SK-N-SH treated with all-trans-retinoic acid at 6 μM for 48 hours (cell line): ENCODE results near the gene IL1R1.

ENCODE experiments used
- ATAC-seq: fragments of 200-7000 bp; cut with Tn5 transposase; 3 replicates; pipeline ENCODE4 v1.9.1; 2020; ENCODE audit warnings: mild to moderate bottlenecking, moderate library complexity
- ARNTL ChIP-seq: fragments of 450-650 bp; formaldehyde crosslinking; IDR thresholded peaks from 2 replicates; pipeline ENCODE4 v1.5.0; 2020; ENCODE audit warnings: low read depth, mild to moderate bottlenecking, moderate library complexity, borderline replicate concordance
- BACH2 ChIP-seq: fragments of 250-450 bp; sonication (Bioruptor Pico); IDR thresholded peaks from 2 replicates; pipeline ENCODE4 v1.9.0; 2021; ENCODE audit warnings: mild to moderate bottlenecking, borderline replicate concordance
- CSDC2 ChIP-seq: fragments of 250-450 bp; sonication (Bioruptor Pico); IDR thresholded peaks from 2 replicates; pipeline ENCODE4 v1.5.0; 2020; ENCODE audit warnings: mild to moderate bottlenecking, moderate library complexity
- ESRRG ChIP-seq: fragments of 250-450 bp; sonication (Bioruptor Pico); IDR thresholded peaks from 2 replicates; pipeline ENCODE4 v1.6.1; 2021; ENCODE audit warnings: mild to moderate bottlenecking
- GLIS3 ChIP-seq: fragments of 250-450 bp; sonication (Bioruptor Pico); IDR thresholded peaks from 2 replicates; pipeline ENCODE4 v1.5.0; 2020; ENCODE audit warnings: mild to moderate bottlenecking, moderate library complexity
- ISL1 ChIP-seq: fragments of 250-450 bp; sonication (Bioruptor Pico); IDR thresholded peaks from 2 replicates; pipeline ENCODE4 v2.1.2; 2022; ENCODE audit warnings: mild to moderate bottlenecking, moderate library complexity
- OSR1 ChIP-seq: fragments of 250-450 bp; sonication (Bioruptor Pico); IDR thresholded peaks from 2 replicates; pipeline ENCODE4 v1.8.0; 2022; ENCODE audit warnings: moderate library complexity, mild to moderate bottlenecking, inconsistent platforms
- PPARA ChIP-seq: fragments of 250-450 bp; sonication (Bioruptor Pico); IDR thresholded peaks from 2 replicates; pipeline ENCODE4 v1.5.0; 2020; ENCODE audit warnings: mild to moderate bottlenecking, borderline replicate concordance
- RARB ChIP-seq: fragments of 250-450 bp; sonication (Bioruptor Pico); IDR thresholded peaks from 2 replicates; pipeline ENCODE4 v1.8.0; 2021; ENCODE audit warnings: mild to moderate bottlenecking, moderate library complexity
- SNAI2 ChIP-seq: fragments of 250-450 bp; sonication (Bioruptor Pico); IDR thresholded peaks from 2 replicates; pipeline ENCODE4 v1.5.0; 2020; ENCODE audit warnings: mild to moderate bottlenecking, moderate library complexity
- TCF4 ChIP-seq: fragments of 250-450 bp; sonication (Bioruptor Pico); IDR thresholded peaks from 2 replicates; pipeline ENCODE4 v1.8.0; 2021; ENCODE audit warnings: mild to moderate bottlenecking, moderate library complexity, borderline replicate concordance
- TOX ChIP-seq: fragments of 250-450 bp; sonication (Bioruptor Pico); IDR thresholded peaks from 2 replicates; pipeline ENCODE4 v1.8.0; 2021; ENCODE audit warnings: mild to moderate bottlenecking, moderate library complexity, borderline replicate concordance
- TSHZ2 ChIP-seq: fragments of 250-450 bp; sonication (Bioruptor Pico); IDR thresholded peaks from 2 replicates; pipeline ENCODE4 v1.5.0; 2020; ENCODE audit warnings: mild to moderate bottlenecking, moderate library complexity
- ZC3H10 ChIP-seq: fragments of 250-450 bp; sonication (Bioruptor Pico); IDR thresholded peaks from 2 replicates; pipeline ENCODE4 v1.5.1; 2021; ENCODE audit warnings: mild to moderate bottlenecking, moderate library complexity
- ZFP3 ChIP-seq: fragments of 250-450 bp; sonication (Bioruptor Pico); IDR thresholded peaks from 2 replicates; pipeline ENCODE4 v1.5.0; 2020; ENCODE audit warnings: mild to moderate bottlenecking, moderate library complexity
- ZFP30 ChIP-seq: fragments of 450-650 bp; formaldehyde crosslinking; IDR thresholded peaks from 2 replicates; pipeline ENCODE4 v1.5.0; 2022; ENCODE audit warnings: mild to moderate bottlenecking, moderate library complexity
- ZNF565 ChIP-seq: fragments of 450-650 bp; formaldehyde crosslinking; conservative IDR thresholded peaks from 2 replicates; pipeline ENCODE4 v1.5.0; 2020; ENCODE audit warnings: low read depth, mild to moderate bottlenecking, moderate library complexity
- ZNF70 ChIP-seq: fragments of 450-650 bp; formaldehyde crosslinking; IDR thresholded peaks from 2 replicates; pipeline ENCODE4 v1.5.0; 2020; ENCODE audit warnings: mild to moderate bottlenecking, moderate library complexity
- ZNF8 ChIP-seq: fragments of 450-650 bp; formaldehyde crosslinking; IDR thresholded peaks from 2 replicates; pipeline ENCODE4 v1.5.0; 2020; ENCODE audit warnings: mild to moderate bottlenecking, moderate library complexity
- TF ChIP-seq, protein P1 (sequence below): fragments of 250-450 bp; sonication (Bioruptor Pico); IDR thresholded peaks from 2 replicates; pipeline ENCODE4 v1.8.0; 2021; ENCODE audit warnings: low read depth, mild to moderate bottlenecking, moderate library complexity, borderline replicate concordance
- TF ChIP-seq, protein P2 (sequence below): fragments of 250-450 bp; sonication (Bioruptor Pico); IDR thresholded peaks from 2 replicates; pipeline ENCODE4 v1.5.1; 2020; ENCODE audit warnings: low read depth, mild to moderate bottlenecking, moderate library complexity
- TF ChIP-seq, protein P3 (sequence below): fragments of 250-450 bp; sonication (Bioruptor Pico); IDR thresholded peaks from 2 replicates; pipeline ENCODE4 v1.5.1; 2021; ENCODE audit warnings: mild to moderate bottlenecking, moderate library complexity

The IL1R1 gene

DNA sequence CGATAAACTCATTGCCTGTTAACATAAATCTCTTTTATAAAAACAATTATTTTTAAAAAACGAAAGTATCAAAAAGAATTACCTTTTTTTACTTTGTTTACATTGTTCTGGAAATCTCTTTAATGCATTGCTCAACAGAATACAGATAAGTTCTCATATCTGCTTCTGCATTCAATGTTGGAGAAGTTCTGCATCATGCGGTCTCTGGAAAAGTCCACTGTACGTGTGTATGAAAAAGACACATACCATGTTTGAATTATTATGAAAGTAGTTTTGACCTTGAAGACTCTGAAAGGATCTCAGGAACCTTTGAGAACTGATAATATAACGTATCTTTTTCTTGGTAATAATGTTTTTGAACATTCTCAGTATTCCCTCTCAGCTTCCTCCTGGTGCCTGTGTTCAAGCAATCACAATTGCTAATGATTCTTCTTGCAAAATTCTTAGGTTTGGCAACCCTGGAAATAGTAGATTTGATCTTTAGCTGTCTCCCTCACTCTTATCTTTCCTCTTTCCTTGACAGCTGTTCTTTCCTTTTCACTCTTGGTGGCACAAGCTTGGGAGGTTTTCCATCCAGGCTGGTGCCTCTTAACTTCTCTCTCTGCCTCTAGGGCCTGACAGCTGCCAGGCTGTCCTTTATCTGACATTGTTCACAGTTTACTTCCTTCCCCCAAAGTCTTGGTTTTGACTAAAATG is 12.4 kb upstream of the IL1R1 start:
- no peak for TF ChIP-seq ZNF8
- no peak for TF ChIP-seq ISL1 (CRISPR knock-in tag)
- TF ChIP-seq ZFP30 (CRISPR knock-in tag): no peak
- TF ChIP-seq ZC3H10: no peak
- TF ChIP-seq OSR1 (CRISPR knock-in tag): no peak
- TF ChIP-seq, all 23 proteins: peak for 0
- ATAC-seq: no peak

- ATAC-seq: no peak
- TF ChIP-seq ZFP3 (CRISPR knock-in tag) (no peak), SNAI2 (CRISPR knock-in tag) (no peak), GLIS3 (CRISPR knock-in tag) (no peak), ARNTL (CRISPR knock-in tag) (no peak), PPARA (no peak), ZNF565 (CRISPR knock-in tag) (no peak), BACH2 (CRISPR knock-in tag) (no peak), CSDC2 (CRISPR knock-in tag) (no peak), ESRRG (no peak), TCF4 (CRISPR knock-in tag) (no peak)
- TF ChIP-seq, protein P1, sequence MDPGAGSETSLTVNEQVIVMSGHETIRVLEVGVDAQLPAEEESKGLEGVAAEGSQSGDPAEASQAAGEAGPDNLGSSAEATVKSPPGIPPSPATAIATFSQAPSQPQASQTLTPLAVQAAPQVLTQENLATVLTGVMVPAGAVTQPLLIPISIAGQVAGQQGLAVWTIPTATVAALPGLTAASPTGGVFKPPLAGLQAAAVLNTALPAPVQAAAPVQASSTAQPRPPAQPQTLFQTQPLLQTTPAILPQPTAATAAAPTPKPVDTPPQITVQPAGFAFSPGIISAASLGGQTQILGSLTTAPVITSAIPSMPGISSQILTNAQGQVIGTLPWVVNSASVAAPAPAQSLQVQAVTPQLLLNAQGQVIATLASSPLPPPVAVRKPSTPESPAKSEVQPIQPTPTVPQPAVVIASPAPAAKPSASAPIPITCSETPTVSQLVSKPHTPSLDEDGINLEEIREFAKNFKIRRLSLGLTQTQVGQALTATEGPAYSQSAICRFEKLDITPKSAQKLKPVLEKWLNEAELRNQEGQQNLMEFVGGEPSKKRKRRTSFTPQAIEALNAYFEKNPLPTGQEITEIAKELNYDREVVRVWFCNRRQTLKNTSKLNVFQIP: no peak
These were observed 11.9 kb upstream of the IL1R1 start for GRCh38 chr2:102130647-102130991.

- no peak for ATAC-seq
- TF ChIP-seq CSDC2 (CRISPR knock-in tag): no peak
- no peak for TF ChIP-seq OSR1 (CRISPR knock-in tag)
- TF ChIP-seq ZC3H10: no peak
- no peak for TF ChIP-seq ZNF70 (CRISPR knock-in tag)
- TF ChIP-seq TOX (CRISPR knock-in tag): no peak
- TF ChIP-seq, protein P2, sequence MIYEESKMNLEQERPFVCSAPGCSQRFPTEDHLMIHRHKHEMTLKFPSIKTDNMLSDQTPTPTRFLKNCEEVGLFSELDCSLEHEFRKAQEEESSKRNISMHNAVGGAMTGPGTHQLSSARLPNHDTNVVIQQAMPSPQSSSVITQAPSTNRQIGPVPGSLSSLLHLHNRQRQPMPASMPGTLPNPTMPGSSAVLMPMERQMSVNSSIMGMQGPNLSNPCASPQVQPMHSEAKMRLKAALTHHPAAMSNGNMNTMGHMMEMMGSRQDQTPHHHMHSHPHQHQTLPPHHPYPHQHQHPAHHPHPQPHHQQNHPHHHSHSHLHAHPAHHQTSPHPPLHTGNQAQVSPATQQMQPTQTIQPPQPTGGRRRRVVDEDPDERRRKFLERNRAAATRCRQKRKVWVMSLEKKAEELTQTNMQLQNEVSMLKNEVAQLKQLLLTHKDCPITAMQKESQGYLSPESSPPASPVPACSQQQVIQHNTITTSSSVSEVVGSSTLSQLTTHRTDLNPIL (CRISPR knock-in tag): no peak
- TF ChIP-seq, protein P3, sequence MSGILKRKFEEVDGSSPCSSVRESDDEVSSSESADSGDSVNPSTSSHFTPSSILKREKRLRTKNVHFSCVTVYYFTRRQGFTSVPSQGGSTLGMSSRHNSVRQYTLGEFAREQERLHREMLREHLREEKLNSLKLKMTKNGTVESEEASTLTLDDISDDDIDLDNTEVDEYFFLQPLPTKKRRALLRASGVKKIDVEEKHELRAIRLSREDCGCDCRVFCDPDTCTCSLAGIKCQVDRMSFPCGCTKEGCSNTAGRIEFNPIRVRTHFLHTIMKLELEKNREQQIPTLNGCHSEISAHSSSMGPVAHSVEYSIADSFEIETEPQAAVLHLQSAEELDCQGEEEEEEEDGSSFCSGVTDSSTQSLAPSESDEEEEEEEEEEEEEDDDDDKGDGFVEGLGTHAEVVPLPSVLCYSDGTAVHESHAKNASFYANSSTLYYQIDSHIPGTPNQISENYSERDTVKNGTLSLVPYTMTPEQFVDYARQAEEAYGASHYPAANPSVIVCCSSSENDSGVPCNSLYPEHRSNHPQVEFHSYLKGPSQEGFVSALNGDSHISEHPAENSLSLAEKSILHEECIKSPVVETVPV (CRISPR knock-in tag): no peak
- TF ChIP-seq, protein P1: no peak
- no peak for TF ChIP-seq RARB (CRISPR knock-in tag)
- TF ChIP-seq ZNF565 (CRISPR knock-in tag): no peak
- TF ChIP-seq TCF4 (CRISPR knock-in tag): no peak
- no peak for TF ChIP-seq BACH2 (CRISPR knock-in tag)
- TF ChIP-seq ZFP30 (CRISPR knock-in tag): no peak
- no peak for TF ChIP-seq PPARA
- no peak for TF ChIP-seq ARNTL (CRISPR knock-in tag)
- TF ChIP-seq TSHZ2 (CRISPR knock-in tag): no peak
- TF ChIP-seq ISL1 (CRISPR knock-in tag): no peak
- TF ChIP-seq SNAI2 (CRISPR knock-in tag): no peak
- no peak for TF ChIP-seq ZFP3 (CRISPR knock-in tag)
These were observed 11.0 kb upstream of the IL1R1 start for GRCh38 chr2:102131564-102131963.
